ENCODE measurements around the gene GNPDA1. TPM values are rescaled to one million over a fixed set of nuclear protein-coding genes. Genes with fewer than 3 reads are reported as not detected.

Gene GNPDA1
- polyA plus RNA-seq, 1 donor from 2014 or later = 28.9 TPM

DNA sequence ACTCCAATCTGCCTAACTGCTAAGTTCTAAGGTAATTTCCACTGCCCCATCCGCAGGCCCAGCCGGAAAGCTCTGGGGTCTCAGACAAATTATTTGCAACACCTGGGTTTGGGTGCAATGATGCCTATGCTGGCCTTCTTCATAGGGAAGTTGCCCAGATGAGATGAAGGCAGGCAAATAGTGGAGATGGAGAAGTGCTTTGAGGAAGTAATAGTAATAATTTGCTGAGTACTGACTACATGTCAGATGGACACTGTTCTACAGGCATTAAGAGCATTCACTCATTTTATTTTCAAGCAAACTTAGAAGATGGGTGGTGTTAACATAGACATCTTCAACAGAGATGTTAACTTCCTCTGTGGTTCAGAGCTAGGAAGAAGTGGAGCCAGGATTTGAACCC, 58.6 kb downstream of the GNPDA1 start:
- H3K4me3 ChIP-seq (ENCODE audit: low read length) = no peak overlapping the region
- H3K9me2 ChIP-seq (ENCODE audit: insufficient read depth, low read length) = no peaks in the 10 kb centered on the region
- no peaks in the 10 kb centered on the region for H3K36me3 ChIP-seq (ENCODE audit: insufficient read depth, low read length)
- no peaks in the 10 kb centered on the region for H3K9me3 ChIP-seq (ENCODE audit: low read length)
- no peak overlapping the region for H3K27ac ChIP-seq (ENCODE audit: low read length)
- no peaks in the 10 kb centered on the region for H3K27me3 ChIP-seq (ENCODE audit: insufficient read depth, low read depth, low read length)
- H3K79me2 ChIP-seq (replicated peaks; ENCODE audit: insufficient read depth, low read length) = no peaks in the 10 kb centered on the region
- H4K20me1 ChIP-seq (ENCODE audit: insufficient read depth) = no peaks in the 10 kb centered on the region
- no peak overlapping the region for H3K9ac ChIP-seq (ENCODE audit: low read length)
- H3F3A ChIP-seq (ENCODE audit: insufficient read depth, low read length, poor library complexity, severe bottlenecking) = no peaks in the 10 kb centered on the region
- TF ChIP-seq RAD21 (conservative IDR thresholded peaks at IDR 0.05) (no peak), CTCF (IDR thresholded peaks at IDR 0.05; ENCODE audit: poor library complexity, severe bottlenecking) (no peak), TAF1 (IDR thresholded peaks at IDR 0.05; ENCODE audit: low read depth) (no peak), EP300 (conservative IDR thresholded peaks at IDR 0.05; ENCODE audit: poor library complexity, severe bottlenecking) (no peak)
- H3K4me2 ChIP-seq (ENCODE audit: low read length) = no peak overlapping the region
- no peak overlapping the region for H2AFZ ChIP-seq (ENCODE audit: low read depth, low read length)

GRCh38 chr5:141952020-141952419, 60.8 kb downstream of the GNPDA1 start:
- Histone ChIP-seq H3K4me3 (ENCODE audit: low read length) (no peak overlapping the region), H3K9me2 (ENCODE audit: insufficient read depth, low read length) (no peaks in the 10 kb centered on the region), H3K36me3 (ENCODE audit: insufficient read depth, low read length) (no peaks in the 10 kb centered on the region), H3K9me3 (ENCODE audit: low read length) (no peaks in the 10 kb centered on the region), H3K79me2 (replicated peaks; ENCODE audit: insufficient read depth, low read length) (no peaks in the 10 kb centered on the region), H4K20me1 (ENCODE audit: insufficient read depth) (no peaks in the 10 kb centered on the region), H3K27me3 (ENCODE audit: insufficient read depth, low read depth, low read length) (no peaks in the 10 kb centered on the region), H2AFZ (ENCODE audit: low read depth, low read length) (no peak overlapping the region), H3K4me2 (ENCODE audit: low read length) (no peak overlapping the region), H3K27ac (ENCODE audit: low read length) (no peak overlapping the region), H3K9ac (ENCODE audit: low read length) (no peak overlapping the region), H3F3A (ENCODE audit: insufficient read depth, low read length, poor library complexity, severe bottlenecking) (no peaks in the 10 kb centered on the region)
- TF ChIP-seq SMC3 (conservative IDR thresholded peaks at IDR 0.05; ENCODE audit: poor library complexity) (no peak), TAF1 (IDR thresholded peaks at IDR 0.05; ENCODE audit: low read depth) (no peak), EP300 (conservative IDR thresholded peaks at IDR 0.05; ENCODE audit: poor library complexity, severe bottlenecking) (no peak), CTCF (IDR thresholded peaks at IDR 0.05; ENCODE audit: poor library complexity, severe bottlenecking) (no peak), MXI1 (conservative IDR thresholded peaks at IDR 0.05; ENCODE audit: poor library complexity, severe bottlenecking) (no peak), RAD21 (conservative IDR thresholded peaks at IDR 0.05) (no peak), POLR2AphosphoS5 (IDR thresholded peaks at IDR 0.05) (no peak), EZH2 (IDR thresholded peaks at IDR 0.05; ENCODE audit: borderline replicate concordance, insufficient read depth, low read length, poor library complexity, severe bottlenecking) (no peak)
- TF ChIP-seq, protein P1, sequence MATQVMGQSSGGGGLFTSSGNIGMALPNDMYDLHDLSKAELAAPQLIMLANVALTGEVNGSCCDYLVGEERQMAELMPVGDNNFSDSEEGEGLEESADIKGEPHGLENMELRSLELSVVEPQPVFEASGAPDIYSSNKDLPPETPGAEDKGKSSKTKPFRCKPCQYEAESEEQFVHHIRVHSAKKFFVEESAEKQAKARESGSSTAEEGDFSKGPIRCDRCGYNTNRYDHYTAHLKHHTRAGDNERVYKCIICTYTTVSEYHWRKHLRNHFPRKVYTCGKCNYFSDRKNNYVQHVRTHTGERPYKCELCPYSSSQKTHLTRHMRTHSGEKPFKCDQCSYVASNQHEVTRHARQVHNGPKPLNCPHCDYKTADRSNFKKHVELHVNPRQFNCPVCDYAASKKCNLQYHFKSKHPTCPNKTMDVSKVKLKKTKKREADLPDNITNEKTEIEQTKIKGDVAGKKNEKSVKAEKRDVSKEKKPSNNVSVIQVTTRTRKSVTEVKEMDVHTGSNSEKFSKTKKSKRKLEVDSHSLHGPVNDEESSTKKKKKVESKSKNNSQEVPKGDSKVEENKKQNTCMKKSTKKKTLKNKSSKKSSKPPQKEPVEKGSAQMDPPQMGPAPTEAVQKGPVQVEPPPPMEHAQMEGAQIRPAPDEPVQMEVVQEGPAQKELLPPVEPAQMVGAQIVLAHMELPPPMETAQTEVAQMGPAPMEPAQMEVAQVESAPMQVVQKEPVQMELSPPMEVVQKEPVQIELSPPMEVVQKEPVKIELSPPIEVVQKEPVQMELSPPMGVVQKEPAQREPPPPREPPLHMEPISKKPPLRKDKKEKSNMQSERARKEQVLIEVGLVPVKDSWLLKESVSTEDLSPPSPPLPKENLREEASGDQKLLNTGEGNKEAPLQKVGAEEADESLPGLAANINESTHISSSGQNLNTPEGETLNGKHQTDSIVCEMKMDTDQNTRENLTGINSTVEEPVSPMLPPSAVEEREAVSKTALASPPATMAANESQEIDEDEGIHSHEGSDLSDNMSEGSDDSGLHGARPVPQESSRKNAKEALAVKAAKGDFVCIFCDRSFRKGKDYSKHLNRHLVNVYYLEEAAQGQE (IDR thresholded peaks at IDR 0.05; ENCODE audit: borderline replicate concordance) = no peak

Measured in neural cell (in vitro differentiated cells).